Measurements from ENCODE around the gene QKI.

DNA sequence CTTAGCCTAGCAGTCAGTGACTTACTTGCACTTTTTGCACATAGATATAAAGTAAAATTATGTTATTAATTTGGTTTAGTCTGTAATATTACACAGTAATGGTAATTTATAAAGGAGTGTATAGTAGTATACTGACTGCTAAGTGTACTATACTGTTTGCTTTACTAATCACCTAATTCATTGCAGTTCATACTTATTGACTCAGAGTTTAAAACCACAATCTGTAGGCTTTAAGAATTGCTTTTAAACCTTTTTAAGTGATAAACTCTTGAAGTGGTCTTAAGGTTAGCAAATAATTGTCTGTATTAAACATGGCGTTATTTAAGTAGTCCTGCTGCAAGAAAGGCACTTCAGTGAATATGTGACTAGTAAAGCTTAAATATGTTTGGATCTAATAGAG is 151.5 kb downstream of the QKI start:
- no peak for TF ChIP-seq POLR2A (IDR thresholded peaks at IDR 0.05; ENCODE audit: extremely low read depth, insufficient read length)
- no peak for TF ChIP-seq CTCF (IDR thresholded peaks at IDR 0.05; ENCODE audit: low read depth, low read length)
- TF ChIP-seq MAX (IDR thresholded peaks at IDR 0.05; ENCODE audit: low read depth, low read length): no peak
- no peak for TF ChIP-seq MYC (IDR thresholded peaks at IDR 0.05; ENCODE audit: low read depth, low read length)
